Breast epithelium (tissue), 3 donors: Measurements from ENCODE around the gene STAG1.

Experiments used
- POLR2A ChIP-seq: fragments of 450-650 bp; IDR thresholded peaks from one replicate; pipeline ENCODE4 v1.6.1; 2016; ENCODE audit warnings: antibody characterized with exemption, mild to moderate bottlenecking, moderate library complexity
- POLR2AphosphoS5 ChIP-seq, 3 donors: sonication (generic); formaldehyde crosslinking; IDR thresholded peaks; one replicate each; pipeline ENCODE4 v1.6.1; 2017; ENCODE audit warnings: antibody characterized with exemption in 3 of 3
- TF ChIP-seq, protein P1 (sequence below), 3 donors: fragments of 450-650 bp; IDR thresholded peaks; one replicate each; pipeline ENCODE4 v1.5.1; 2016 to 2017; ENCODE audit warnings: antibody characterized with exemption in 3 of 3, mild to moderate bottlenecking in 3 of 3, moderate library complexity in 3 of 3

DNA sequence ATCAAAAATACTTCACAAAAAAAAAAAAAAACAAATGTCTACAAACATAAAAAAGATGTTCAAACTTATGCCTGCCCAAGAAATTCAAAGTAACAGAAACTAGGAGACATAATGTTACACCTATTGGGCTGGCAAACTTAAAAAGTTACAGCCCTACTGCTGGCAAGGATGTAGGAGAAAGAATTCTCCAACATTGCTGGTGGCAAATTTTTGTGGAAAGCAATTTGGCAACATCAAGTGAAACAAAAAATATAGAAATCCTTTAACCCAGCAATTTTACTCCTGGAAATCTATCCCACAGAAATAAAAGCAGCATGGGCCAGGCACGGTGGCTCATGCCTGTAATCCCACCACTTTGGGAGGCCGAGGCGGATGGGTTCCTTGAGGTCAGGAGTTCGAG is 73.2 kb downstream of the STAG1 start:
- TF ChIP-seq, protein P1, sequence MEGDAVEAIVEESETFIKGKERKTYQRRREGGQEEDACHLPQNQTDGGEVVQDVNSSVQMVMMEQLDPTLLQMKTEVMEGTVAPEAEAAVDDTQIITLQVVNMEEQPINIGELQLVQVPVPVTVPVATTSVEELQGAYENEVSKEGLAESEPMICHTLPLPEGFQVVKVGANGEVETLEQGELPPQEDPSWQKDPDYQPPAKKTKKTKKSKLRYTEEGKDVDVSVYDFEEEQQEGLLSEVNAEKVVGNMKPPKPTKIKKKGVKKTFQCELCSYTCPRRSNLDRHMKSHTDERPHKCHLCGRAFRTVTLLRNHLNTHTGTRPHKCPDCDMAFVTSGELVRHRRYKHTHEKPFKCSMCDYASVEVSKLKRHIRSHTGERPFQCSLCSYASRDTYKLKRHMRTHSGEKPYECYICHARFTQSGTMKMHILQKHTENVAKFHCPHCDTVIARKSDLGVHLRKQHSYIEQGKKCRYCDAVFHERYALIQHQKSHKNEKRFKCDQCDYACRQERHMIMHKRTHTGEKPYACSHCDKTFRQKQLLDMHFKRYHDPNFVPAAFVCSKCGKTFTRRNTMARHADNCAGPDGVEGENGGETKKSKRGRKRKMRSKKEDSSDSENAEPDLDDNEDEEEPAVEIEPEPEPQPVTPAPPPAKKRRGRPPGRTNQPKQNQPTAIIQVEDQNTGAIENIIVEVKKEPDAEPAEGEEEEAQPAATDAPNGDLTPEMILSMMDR (IDR thresholded peaks at IDR 0.05) = no peak
- no peak for TF ChIP-seq POLR2A
- TF ChIP-seq POLR2AphosphoS5 (IDR thresholded peaks at IDR 0.05) = no peak
